GM20000 (cell line): ENCODE data around the gene EPDR1.
A peak's percentile ranks its signal among the peaks of the same experiment; 100 is the strongest.

Experiments used
- DNase-seq: peaks from one replicate; pipeline ENCODE4 v3.0.0; 2012; ENCODE audit warnings: low spot score
- TF ChIP-seq, protein P1 (sequence below): IDR thresholded peaks from 2 replicates; pipeline ENCODE4 v1.5.1; 2012; ENCODE audit warnings: mild to moderate bottlenecking, control low read depth; ENCODE audit errors: extremely low read depth, missing control alignments

EPDR1 gene

DNA sequence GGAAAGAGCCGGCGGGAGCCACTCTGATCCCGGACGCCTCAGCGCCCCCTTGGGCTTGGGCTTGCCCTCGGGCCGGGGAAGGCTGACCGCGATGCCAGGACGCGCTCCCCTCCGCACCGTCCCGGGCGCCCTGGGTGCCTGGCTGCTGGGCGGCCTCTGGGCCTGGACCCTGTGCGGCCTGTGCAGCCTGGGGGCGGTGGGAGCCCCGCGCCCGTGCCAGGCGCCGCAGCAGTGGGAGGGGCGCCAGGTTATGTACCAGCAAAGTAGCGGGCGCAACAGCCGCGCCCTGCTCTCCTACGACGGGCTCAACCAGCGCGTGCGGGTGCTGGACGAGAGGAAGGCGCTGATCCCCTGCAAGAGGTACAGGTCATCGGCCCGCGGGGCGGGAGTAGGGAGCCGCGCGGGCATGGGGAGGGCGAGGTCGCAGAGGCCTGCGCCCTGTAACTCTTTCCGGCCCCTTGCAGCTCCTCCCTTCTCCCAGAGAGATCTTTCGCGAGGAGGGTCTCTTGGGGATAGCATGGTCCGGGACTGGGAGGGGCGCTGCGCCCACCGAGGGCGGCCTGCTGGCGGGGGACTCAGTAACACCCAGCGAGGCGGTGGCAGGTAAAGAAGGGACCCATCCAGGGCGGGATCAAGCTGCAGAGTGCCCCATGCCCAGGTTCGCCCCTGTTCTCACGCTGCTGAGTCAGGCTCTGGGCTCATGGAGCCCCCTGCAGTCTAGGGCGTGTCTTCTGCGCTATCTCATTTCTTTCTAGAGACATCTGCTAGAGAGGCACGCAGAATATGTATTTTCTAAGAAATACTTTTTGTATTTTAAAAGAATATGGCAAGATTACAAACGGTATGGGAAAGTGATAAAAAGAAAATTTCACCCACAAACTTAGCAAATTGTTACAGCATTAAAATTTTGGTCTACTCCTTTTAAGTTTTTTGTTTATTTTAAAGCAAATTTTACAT is 687 bp downstream of the EPDR1 start:
- TF ChIP-seq, protein P1, sequence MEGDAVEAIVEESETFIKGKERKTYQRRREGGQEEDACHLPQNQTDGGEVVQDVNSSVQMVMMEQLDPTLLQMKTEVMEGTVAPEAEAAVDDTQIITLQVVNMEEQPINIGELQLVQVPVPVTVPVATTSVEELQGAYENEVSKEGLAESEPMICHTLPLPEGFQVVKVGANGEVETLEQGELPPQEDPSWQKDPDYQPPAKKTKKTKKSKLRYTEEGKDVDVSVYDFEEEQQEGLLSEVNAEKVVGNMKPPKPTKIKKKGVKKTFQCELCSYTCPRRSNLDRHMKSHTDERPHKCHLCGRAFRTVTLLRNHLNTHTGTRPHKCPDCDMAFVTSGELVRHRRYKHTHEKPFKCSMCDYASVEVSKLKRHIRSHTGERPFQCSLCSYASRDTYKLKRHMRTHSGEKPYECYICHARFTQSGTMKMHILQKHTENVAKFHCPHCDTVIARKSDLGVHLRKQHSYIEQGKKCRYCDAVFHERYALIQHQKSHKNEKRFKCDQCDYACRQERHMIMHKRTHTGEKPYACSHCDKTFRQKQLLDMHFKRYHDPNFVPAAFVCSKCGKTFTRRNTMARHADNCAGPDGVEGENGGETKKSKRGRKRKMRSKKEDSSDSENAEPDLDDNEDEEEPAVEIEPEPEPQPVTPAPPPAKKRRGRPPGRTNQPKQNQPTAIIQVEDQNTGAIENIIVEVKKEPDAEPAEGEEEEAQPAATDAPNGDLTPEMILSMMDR = peak; percentile 19
- peak; percentile 55 for DNase-seq

DNA sequence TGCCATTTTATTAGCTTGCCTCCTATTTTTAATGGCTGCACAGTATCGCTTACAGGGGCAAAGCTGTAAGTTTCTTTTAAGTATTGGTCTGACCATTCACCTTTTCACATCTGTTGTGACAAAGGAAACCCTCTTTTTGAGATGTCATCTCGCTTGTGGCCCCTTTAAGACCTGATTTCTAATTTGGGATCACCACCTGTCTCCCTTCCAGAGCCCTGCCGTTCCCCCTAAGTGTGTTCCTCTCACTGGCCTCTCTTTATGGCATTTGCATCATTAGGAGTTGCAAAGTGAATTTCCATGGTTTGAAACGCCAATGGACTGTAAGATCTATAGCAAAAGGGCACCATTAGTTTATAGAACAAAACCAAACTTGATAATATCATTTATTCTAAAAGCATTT is 1.4 kb downstream of the EPDR1 start:
- no peak for DNase-seq
- TF ChIP-seq, protein P1 = no peak

DNA sequence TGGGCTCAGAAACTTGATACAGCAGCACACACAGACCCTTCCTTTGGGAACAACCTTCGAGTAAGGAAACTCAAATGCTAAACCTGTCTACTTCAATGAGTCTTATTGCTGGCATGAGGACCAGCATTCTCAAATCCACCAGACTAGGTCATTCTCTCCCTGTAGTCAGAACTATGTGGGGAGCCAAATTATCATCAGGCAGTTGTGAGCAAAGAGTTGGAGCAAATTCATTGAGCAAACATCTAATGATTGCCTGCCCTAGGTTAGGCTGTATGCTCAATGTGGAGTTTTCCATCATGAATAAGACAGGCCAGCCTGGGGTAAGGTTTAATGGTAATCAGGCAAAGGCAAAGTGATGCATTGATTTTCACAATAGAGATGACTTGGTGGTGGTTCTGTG is 3.6 kb downstream of the EPDR1 start:
- TF ChIP-seq, protein P1 = no peak
- DNase-seq = no peak

DNA sequence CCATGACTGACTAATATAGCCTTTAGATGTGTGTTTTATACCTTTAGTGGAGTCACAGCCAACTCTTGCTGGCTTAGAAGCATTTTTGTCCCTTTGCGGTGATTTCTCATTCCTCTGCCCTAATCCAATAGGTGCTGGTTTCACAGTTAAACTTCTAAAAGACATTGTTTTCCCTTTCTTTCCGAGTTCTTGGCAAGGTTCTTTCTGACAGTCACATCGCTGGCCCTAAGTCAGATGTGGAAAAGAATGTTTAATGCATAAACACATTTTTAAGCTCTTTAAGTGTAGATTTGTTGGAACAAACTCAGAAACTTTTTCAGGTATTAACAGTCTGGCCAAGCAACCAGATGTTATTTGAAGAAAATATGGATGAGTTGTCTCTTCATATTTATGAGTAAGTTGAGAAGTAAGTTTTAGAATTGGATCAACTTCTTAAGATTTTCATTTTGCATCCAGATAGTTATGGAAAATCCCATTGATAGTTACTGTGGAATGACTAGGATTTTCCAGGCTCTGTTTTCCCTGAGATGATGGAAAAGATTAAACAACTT is 4.1 kb downstream of the EPDR1 start:
- no peak for DNase-seq
- TF ChIP-seq, protein P1 = no peak

DNA sequence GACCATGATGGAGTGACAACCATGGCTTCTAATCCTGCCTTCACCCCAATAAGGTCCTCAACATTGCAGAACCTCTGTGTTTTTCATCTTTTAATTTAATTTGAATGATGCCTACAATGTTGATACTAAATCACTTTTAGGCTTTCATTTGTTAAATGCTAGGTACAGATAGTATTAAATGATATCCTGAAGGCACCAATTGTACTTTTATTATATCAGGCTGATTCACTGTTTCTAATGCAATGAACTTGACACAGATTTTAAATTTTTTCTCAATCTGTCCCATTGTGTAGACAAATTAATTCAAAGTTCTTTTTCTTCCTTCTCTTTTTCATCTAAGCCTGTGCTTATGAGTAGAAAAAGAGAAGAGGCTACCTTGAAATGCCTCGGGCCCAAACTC is 5.2 kb downstream of the EPDR1 start:
- DNase-seq = no peak
- TF ChIP-seq, protein P1 = no peak

DNA sequence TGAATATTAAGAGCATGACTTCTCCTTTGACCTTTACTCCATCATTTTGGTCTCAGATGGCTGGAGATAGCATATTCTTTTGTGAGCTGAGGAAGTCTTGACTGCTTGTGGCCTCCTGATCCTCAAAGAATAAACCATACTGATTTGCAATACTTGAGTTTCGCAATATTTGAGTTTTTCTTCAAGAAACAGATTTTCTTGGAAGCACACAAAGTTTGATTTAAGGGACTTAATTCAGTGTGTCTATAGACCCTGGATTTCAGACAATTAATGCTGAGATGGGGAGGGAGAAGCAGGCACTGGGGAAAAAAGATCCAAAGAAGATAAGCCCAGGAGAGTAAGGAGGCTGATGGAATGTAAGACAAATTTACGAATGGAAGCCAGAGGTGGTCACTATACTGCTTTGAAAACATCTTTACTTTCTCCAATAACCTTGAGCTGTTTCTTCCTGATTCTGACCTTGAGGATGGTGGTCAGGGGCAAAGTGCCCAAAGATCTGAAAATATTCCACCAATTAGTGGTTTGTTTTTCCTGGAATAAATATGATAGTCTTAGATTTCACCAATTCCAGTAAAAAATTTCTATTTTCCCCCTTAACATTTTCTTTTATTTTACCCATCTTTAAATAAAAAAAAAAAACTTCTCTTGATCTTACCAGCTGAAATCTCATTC is 7.5 kb downstream of the EPDR1 start:
- DNase-seq = no peak

DNA sequence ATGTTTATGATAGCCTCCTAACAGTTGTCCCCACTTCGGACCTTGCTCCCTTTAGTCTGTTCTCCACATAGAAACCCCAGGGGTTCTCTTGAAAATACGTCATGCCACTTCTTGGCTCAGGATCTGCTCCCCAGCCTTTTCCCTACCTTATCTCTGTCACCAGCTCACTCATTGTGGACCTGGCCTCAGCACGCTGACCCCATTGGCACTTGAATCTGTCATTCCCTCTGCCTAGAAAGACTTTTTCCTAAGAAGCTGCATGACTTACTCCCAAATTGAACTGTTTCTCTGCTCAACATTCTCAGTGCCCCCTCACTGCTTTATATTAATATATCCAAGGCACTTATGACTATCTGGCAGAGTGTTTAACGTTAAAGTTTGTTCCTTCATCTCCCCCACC is 8.4 kb downstream of the EPDR1 start:
- TF ChIP-seq, protein P1 = no peak
- no peak for DNase-seq

More for the DNA sequence above, 7.5 kb downstream of the EPDR1 start:
- TF ChIP-seq, protein P1 = no peak
